Natural killer cell treated with Interleukin-12 subunit alpha and Interleukin-12 subunit beta and Interleukin-15 and Interleukin-18, amount 100 ng/mL, for 72 hours (primary cell): ENCODE results near the gene FAM135A. TPM values are rescaled to one million over a fixed set of nuclear protein-coding genes. Genes with fewer than 3 reads are reported as not detected.

ENCODE experiments used
- ATAC-seq, 2 donors: fragments of 150-1000 bp; cut with Tn5 transposase in 1 of 2; sonication (Bioruptor Pico), chemical (Tn5 transposase) in 1 of 2; 2 replicates each; pipeline ENCODE4 v1.10.0; 2021
- DNase-seq: peaks from one replicate; pipeline ENCODE4 v3.0.0; 2022; ENCODE audit warnings: low spot score
- H3K27ac Mint-ChIP-seq, 2 donors: 1 replicate in 1 of 2; 2 replicates in 1 of 2; pipeline ENCODE4 v1.8.0; 2022; ENCODE audit warnings: mixed read lengths in 2 of 2, mild to moderate bottlenecking in 1 of 2, moderate library complexity in 1 of 2
- H3K27me3 Mint-ChIP-seq, 2 donors: 1 replicate in 1 of 2; 2 replicates in 1 of 2; pipeline ENCODE4 v1.8.0; 2022; ENCODE audit warnings: mixed read lengths in 2 of 2
- H3K36me3 Mint-ChIP-seq: one replicate; pipeline ENCODE4 v1.8.0; 2022; ENCODE audit warnings: mixed read lengths
- H3K4me1 Mint-ChIP-seq, 2 donors: 1 replicate in 1 of 2; 2 replicates in 1 of 2; pipeline ENCODE4 v1.8.0; 2022; ENCODE audit warnings: low read depth in 2 of 2, mixed read lengths in 2 of 2, mild to moderate bottlenecking in 1 of 2
- H3K4me3 Mint-ChIP-seq: one replicate; pipeline ENCODE4 v1.8.0; 2022; ENCODE audit warnings: mixed read lengths
- H3K9me3 Mint-ChIP-seq: 2 replicates; pipeline ENCODE4 v1.8.0; 2022; ENCODE audit warnings: mixed read lengths
- total RNA-seq, 2 donors: library from RNA; stranded (reverse); gene quantifications; one replicate each; pipeline ENCODE4 v1.2.3, GENCODE V29; 2022

The FAM135A gene
- 10 to 100 TPM in 1 of 2 donors, 1 to 10 TPM in 1; 7.0 to 20.4 TPM for total RNA-seq

- H3K4me3 Mint-ChIP-seq: peak within 1 kb of the TSS; percentile 100
- peaks cover 6% of the 10 kb centered on the region for H3K36me3 Mint-ChIP-seq
- H3K4me1 Mint-ChIP-seq: peaks cover 20 to 27% of the 10 kb centered on the region in 2 donors
- no peaks in the 10 kb centered on the region for H3K9me3 Mint-ChIP-seq
- peak; percentile 96 for DNase-seq
- peak; percentile 99 for ATAC-seq
- peak within 1 kb of the TSS; percentile 81 to 89 for H3K27ac Mint-ChIP-seq
- peaks cover 3 to 8% of the 10 kb centered on the region in 2 donors for H3K27me3 Mint-ChIP-seq
Measured at GRCh38 chr6:70413114-70413991, at the start of gene FAM135A. TSS of gene FAM135A (plus strand) at chr6:70413508. CDS start at chr6:70428343, 14,835 bp downstream.

- H3K27me3 Mint-ChIP-seq: peaks cover 12 to 26% of the 10 kb centered on the region in 2 donors
- no peak overlapping the region for H3K27ac Mint-ChIP-seq
- no peak overlapping the region for H3K4me3 Mint-ChIP-seq
- no peaks in the 10 kb centered on the region for H3K4me1 Mint-ChIP-seq
- no peak for ATAC-seq
- no peaks in the 10 kb centered on the region for H3K9me3 Mint-ChIP-seq
- no peak for DNase-seq
- H3K36me3 Mint-ChIP-seq: no peaks in the 10 kb centered on the region
Measured at GRCh38 chr6:70363741-70364493, 49.4 kb upstream of the FAM135A start.

GRCh38 chr6:70369332-70369950 lies 43.9 kb upstream of the FAM135A start:
- H3K9me3 Mint-ChIP-seq: no peaks in the 10 kb centered on the region
- H3K36me3 Mint-ChIP-seq: no peaks in the 10 kb centered on the region
- ATAC-seq (peak; percentile 69), DNase-seq (peak; percentile 77)
- H3K4me3 Mint-ChIP-seq: no peak overlapping the region
- no peak overlapping the region for H3K27ac Mint-ChIP-seq
- no peaks in the 10 kb centered on the region for H3K4me1 Mint-ChIP-seq
- H3K27me3 Mint-ChIP-seq: peaks cover 16 to 40% of the 10 kb centered on the region in 2 donors

GRCh38 chr6:70370496-70370895 lies 42.8 kb upstream of the FAM135A start:
- H3K4me1 Mint-ChIP-seq: no peaks in the 10 kb centered on the region
- ATAC-seq (no peak), DNase-seq (no peak)
- H3K27ac Mint-ChIP-seq: no peak overlapping the region
- H3K36me3 Mint-ChIP-seq: no peaks in the 10 kb centered on the region
- H3K27me3 Mint-ChIP-seq: peaks cover 20 to 42% of the 10 kb centered on the region in 2 donors
- no peaks in the 10 kb centered on the region for H3K9me3 Mint-ChIP-seq
- no peak overlapping the region for H3K4me3 Mint-ChIP-seq

- Mint-ChIP-seq H3K36me3 (no peaks in the 10 kb centered on the region), H3K4me1 (no peaks in the 10 kb centered on the region), H3K9me3 (no peaks in the 10 kb centered on the region), H3K27me3 (peaks cover 23 to 42% of the 10 kb centered on the region in 2 donors), H3K4me3 (no peak overlapping the region), H3K27ac (no peak overlapping the region)
- ATAC-seq (no peak), DNase-seq (no peak)
Measured at GRCh38 chr6:70371454-70372105, 41.7 kb upstream of the FAM135A start.

DNA sequence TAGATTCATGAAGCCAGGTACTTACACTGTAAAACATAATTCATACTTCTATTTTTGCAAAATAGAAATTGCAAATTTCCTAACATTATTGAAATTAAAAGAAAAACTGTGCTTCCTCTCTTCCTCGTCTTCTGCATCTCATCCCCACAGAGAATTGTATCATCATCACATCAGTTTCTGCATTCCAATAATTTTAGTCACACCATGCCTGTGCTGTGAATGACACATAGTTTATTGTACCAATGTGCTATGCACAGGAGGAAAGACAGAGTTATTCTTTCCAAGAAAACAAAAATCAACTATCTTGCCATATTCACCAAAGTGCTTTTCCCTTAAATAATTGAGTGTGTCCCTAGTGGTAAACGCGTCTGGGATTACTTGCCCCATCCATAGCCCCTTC lies 38.1 kb upstream of the FAM135A start:
- Mint-ChIP-seq H3K4me3 (no peak overlapping the region), H3K27me3 (peaks cover 20 to 36% of the 10 kb centered on the region in 2 donors), H3K27ac (no peak overlapping the region), H3K4me1 (no peaks in the 10 kb centered on the region), H3K36me3 (no peaks in the 10 kb centered on the region), H3K9me3 (no peaks in the 10 kb centered on the region)
- no peak for DNase-seq
- no peak for ATAC-seq

GRCh38 chr6:70375882-70376281 lies 37.4 kb upstream of the FAM135A start:
- Mint-ChIP-seq H3K27ac (no peak overlapping the region), H3K4me1 (no peaks in the 10 kb centered on the region), H3K9me3 (no peaks in the 10 kb centered on the region), H3K27me3 (peaks cover 20 to 36% of the 10 kb centered on the region in 2 donors), H3K4me3 (no peak overlapping the region), H3K36me3 (no peaks in the 10 kb centered on the region)
- ATAC-seq (no peak), DNase-seq (no peak)

DNA sequence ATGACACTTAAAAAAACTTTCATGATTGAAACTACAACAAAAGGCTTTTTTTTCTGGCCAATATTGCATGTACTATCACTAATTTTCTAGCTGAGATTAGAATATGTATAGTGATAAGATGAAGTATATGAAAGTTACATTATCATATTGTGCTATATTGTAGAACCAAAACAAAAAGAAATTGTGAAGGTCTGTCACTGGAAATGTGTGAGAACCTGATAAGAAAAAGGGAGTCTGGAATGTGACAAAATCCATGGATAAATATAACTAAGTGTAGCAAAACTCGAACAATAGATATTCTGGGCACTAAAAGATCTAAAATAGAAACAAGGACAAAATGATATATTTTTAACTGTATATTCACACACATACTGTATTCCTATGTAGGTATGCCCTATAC lies 36.7 kb upstream of the FAM135A start:
- H3K36me3 Mint-ChIP-seq: no peaks in the 10 kb centered on the region

DNA sequence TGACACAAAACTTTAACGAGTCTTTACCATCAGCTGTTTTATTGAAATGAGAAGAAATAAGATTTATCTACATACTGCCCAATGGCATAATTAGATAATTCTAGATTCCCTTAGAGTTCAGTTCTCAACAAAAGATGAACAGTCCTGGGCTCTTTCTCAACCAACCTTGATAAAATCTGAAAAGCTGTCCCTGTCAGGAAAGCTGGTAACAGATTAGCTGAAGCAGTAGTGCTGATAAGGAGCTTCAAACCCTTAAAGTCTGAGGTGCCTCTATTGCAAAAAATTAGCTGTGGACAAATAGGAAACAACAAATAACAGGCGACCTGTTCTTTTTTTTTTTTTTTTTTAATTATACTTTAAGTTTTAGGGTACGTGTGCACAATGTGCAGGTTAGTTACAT lies 35.9 kb upstream of the FAM135A start:
- ATAC-seq: no peak
- Mint-ChIP-seq H3K4me1 (no peaks in the 10 kb centered on the region), H3K27ac (no peak overlapping the region), H3K9me3 (no peaks in the 10 kb centered on the region), H3K27me3 (peaks cover 20 to 35% of the 10 kb centered on the region in 2 donors), H3K4me3 (no peak overlapping the region), H3K36me3 (no peaks in the 10 kb centered on the region)
- DNase-seq: no peak

More for the DNA sequence above, 36.7 kb upstream of the FAM135A start:
- Mint-ChIP-seq H3K9me3 (no peaks in the 10 kb centered on the region), H3K27ac (no peak overlapping the region), H3K4me1 (no peaks in the 10 kb centered on the region), H3K27me3 (peaks cover 20 to 36% of the 10 kb centered on the region in 2 donors), H3K4me3 (no peak overlapping the region)
- no peak for ATAC-seq
- DNase-seq: no peak

- DNase-seq (no peak), ATAC-seq (no peak)
- no peak overlapping the region for H3K27ac Mint-ChIP-seq
- H3K36me3 Mint-ChIP-seq: no peaks in the 10 kb centered on the region
- no peaks in the 10 kb centered on the region for H3K9me3 Mint-ChIP-seq
- H3K4me1 Mint-ChIP-seq: no peaks in the 10 kb centered on the region
- H3K27me3 Mint-ChIP-seq: peaks cover 18 to 31% of the 10 kb centered on the region in 2 donors
- H3K4me3 Mint-ChIP-seq: no peak overlapping the region
Measured at GRCh38 chr6:70379473-70380013, 33.8 kb upstream of the FAM135A start.

- no peak overlapping the region for H3K27ac Mint-ChIP-seq
Measured at GRCh38 chr6:70380252-70380651, 33.1 kb upstream of the FAM135A start.

DNA sequence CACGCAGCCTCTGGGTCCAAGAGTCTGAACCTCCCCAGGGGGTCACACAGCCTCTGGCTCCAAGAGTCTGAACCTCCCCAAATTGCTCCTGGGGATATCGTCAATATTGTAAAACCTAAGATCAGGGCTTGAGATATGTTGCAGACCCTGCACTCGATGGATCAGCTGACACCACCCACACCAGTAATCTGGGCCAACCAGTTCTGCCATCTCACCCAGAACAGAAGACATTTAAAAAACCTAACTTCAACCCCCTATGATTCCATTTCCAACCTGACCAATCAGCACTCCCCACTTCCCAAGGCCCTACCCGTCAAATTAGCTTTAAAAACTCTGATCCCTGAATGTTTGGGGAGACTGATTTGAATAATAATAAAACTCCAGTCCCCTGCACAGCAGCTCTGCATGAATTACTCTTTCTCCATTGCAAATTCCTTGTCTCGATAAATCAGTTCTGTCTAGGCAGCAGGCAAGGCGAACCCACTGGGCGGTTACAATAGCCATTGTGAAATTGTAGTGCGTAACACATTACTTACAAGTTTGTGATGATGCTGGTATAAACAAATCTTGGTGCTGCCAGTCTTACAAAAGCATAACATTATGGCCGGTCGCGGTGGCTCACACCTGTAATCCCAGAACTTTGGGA lies 32.4 kb upstream of the FAM135A start:
- Mint-ChIP-seq H3K4me1 (no peaks in the 10 kb centered on the region), H3K36me3 (no peaks in the 10 kb centered on the region), H3K27me3 (peaks cover 8 to 19% of the 10 kb centered on the region in 2 donors), H3K27ac (no peak overlapping the region), H3K9me3 (no peaks in the 10 kb centered on the region), H3K4me3 (no peak overlapping the region)
- no peak for DNase-seq
- ATAC-seq: no peak

More at GRCh38 chr6:70380252-70380651, 33.1 kb upstream of the FAM135A start:
- DNase-seq (no peak), ATAC-seq (no peak)
- no peaks in the 10 kb centered on the region for H3K36me3 Mint-ChIP-seq
- no peaks in the 10 kb centered on the region for H3K9me3 Mint-ChIP-seq
- no peak overlapping the region for H3K4me3 Mint-ChIP-seq
- H3K4me1 Mint-ChIP-seq: no peaks in the 10 kb centered on the region
- peaks cover 12 to 25% of the 10 kb centered on the region in 2 donors for H3K27me3 Mint-ChIP-seq

DNA sequence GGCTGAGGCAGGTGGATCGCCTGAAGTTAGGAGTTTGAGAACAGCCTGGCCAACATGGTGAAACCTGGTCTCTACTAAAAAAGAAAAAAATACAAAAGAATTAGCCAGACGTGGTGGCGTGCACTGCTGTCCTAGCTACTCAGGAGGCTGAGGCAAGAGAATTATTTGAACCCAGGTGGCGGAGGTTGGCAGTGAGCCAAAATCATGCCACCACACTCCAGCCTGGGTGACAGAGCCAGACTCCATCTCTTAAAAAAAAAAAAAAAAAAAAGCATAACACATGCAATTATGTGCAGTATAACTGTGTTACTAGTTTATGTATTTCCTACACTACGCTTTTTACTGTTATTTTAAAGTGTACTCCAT lies 31.9 kb upstream of the FAM135A start:
- H3K27ac Mint-ChIP-seq: no peak overlapping the region
- no peak overlapping the region for H3K4me3 Mint-ChIP-seq
- no peaks in the 10 kb centered on the region for H3K4me1 Mint-ChIP-seq
- ATAC-seq (no peak), DNase-seq (no peak)
- H3K36me3 Mint-ChIP-seq: no peaks in the 10 kb centered on the region
- H3K9me3 Mint-ChIP-seq: no peaks in the 10 kb centered on the region
- H3K27me3 Mint-ChIP-seq: peaks cover 6 to 14% of the 10 kb centered on the region in 2 donors
